Measurements from ENCODE around the gene EHD1.
"Not testable (repeated sequence)": the region's sequence is repeated elsewhere in the genome, so short reads cannot be mapped to it uniquely, and the experiment has no call there.

EHD1 gene

GRCh38 chr11:64833198-64833502 is 45.3 kb downstream of the EHD1 start:
- H3K27ac Mint-ChIP-seq, result no peak overlapping the region
- H3K4me1 Mint-ChIP-seq, result peaks cover 7% of the 10 kb centered on the region
- H3K9me3 Mint-ChIP-seq, result no peaks in the 10 kb centered on the region

GRCh38 chr11:64832467-64833197 is 45.8 kb downstream of the EHD1 start:
- DNase-seq (ENCODE audit: low spot score in 2 of 2), result no peak
- H3K9me3 Mint-ChIP-seq, result no peaks in the 10 kb centered on the region
- no peak overlapping the region for H3K4me3 Mint-ChIP-seq
- H3K4me1 Mint-ChIP-seq, result peaks cover 7% of the 10 kb centered on the region
- no peak overlapping the region for H3K27ac Mint-ChIP-seq
- no peak for ATAC-seq
- no peaks in the 10 kb centered on the region for H3K36me3 Mint-ChIP-seq

More at GRCh38 chr11:64833198-64833502, 45.3 kb downstream of the EHD1 start:
- ATAC-seq (no peak), DNase-seq (ENCODE audit: low spot score in 2 of 2) (no peak)
- no peak overlapping the region for H3K4me3 Mint-ChIP-seq
- no peaks in the 10 kb centered on the region for H3K36me3 Mint-ChIP-seq

GRCh38 chr11:64831411-64831891 is 47.0 kb downstream of the EHD1 start:
- Mint-ChIP-seq H3K9me3 (no peaks in the 10 kb centered on the region), H3K36me3 (no peaks in the 10 kb centered on the region), H3K27ac (peak overlapping the region; percentile 73), H3K4me1 (no peaks in the 10 kb centered on the region), H3K4me3 (no peak overlapping the region)
- ATAC-seq (no peak), DNase-seq (ENCODE audit: low spot score in 2 of 2) (no peak)

GRCh38 chr11:64829536-64830251 is 48.7 kb downstream of the EHD1 start:
- DNase-seq (ENCODE audit: low spot score in 2 of 2) (no peak), ATAC-seq (no peak)
- no peaks in the 10 kb centered on the region for H3K4me1 Mint-ChIP-seq
- H3K27ac Mint-ChIP-seq, result no peak overlapping the region
- no peaks in the 10 kb centered on the region for H3K36me3 Mint-ChIP-seq
- no peaks in the 10 kb centered on the region for H3K9me3 Mint-ChIP-seq
- H3K4me3 Mint-ChIP-seq, result no peak overlapping the region

GRCh38 chr11:64827451-64827839 is 51.0 kb downstream of the EHD1 start:
- H3K36me3 Mint-ChIP-seq, result no peaks in the 10 kb centered on the region
- ATAC-seq (no peak), DNase-seq (ENCODE audit: low spot score in 2 of 2) (no peak)
- no peak overlapping the region for H3K27ac Mint-ChIP-seq
- no peaks in the 10 kb centered on the region for H3K4me1 Mint-ChIP-seq
- H3K9me3 Mint-ChIP-seq, result no peaks in the 10 kb centered on the region
- no peak overlapping the region for H3K4me3 Mint-ChIP-seq

- Mint-ChIP-seq H3K27ac (no peak overlapping the region), H3K9me3 (no peaks in the 10 kb centered on the region), H3K36me3 (no peaks in the 10 kb centered on the region), H3K4me3 (no peak overlapping the region), H3K4me1 (no peaks in the 10 kb centered on the region)
- ATAC-seq (no peak), DNase-seq (ENCODE audit: low spot score in 2 of 2) (no peak)
Observed at GRCh38 chr11:64826578-64827450, 51.6 kb downstream of the EHD1 start.

- H3K36me3 Mint-ChIP-seq, result no peaks in the 10 kb centered on the region
- no peak for ATAC-seq
Observed at GRCh38 chr11:64826062-64826461, 52.4 kb downstream of the EHD1 start.

GRCh38 chr11:64823568-64824119 is 54.8 kb downstream of the EHD1 start:
- ATAC-seq, result no peak

More at GRCh38 chr11:64826062-64826461, 52.4 kb downstream of the EHD1 start:
- DNase-seq (ENCODE audit: low spot score in 2 of 2), result no peak
- Mint-ChIP-seq H3K4me3 (no peak overlapping the region), H3K27ac (no peak overlapping the region), H3K9me3 (no peaks in the 10 kb centered on the region), H3K4me1 (no peaks in the 10 kb centered on the region)

GRCh38 chr11:64817476-64817875 is 60.9 kb downstream of the EHD1 start:
- Mint-ChIP-seq H3K4me1 (no peaks in the 10 kb centered on the region), H3K27ac (no peak overlapping the region), H3K9me3 (no peaks in the 10 kb centered on the region), H3K4me3 (no peak overlapping the region), H3K36me3 (no peaks in the 10 kb centered on the region)
- no peak for ATAC-seq
- no peak for DNase-seq (ENCODE audit: low spot score in 2 of 2)

More at GRCh38 chr11:64823568-64824119, 54.8 kb downstream of the EHD1 start:
- no peaks in the 10 kb centered on the region for H3K9me3 Mint-ChIP-seq
- no peak overlapping the region for H3K4me3 Mint-ChIP-seq
- no peaks in the 10 kb centered on the region for H3K4me1 Mint-ChIP-seq
- H3K27ac Mint-ChIP-seq, result peak overlapping the region; percentile 7
- H3K36me3 Mint-ChIP-seq, result no peaks in the 10 kb centered on the region
- no peak for DNase-seq (ENCODE audit: low spot score in 2 of 2)

GRCh38 chr11:64815433-64815832 is 63.0 kb downstream of the EHD1 start:
- not testable (repeated sequence) for H3K4me1 Mint-ChIP-seq; H3K36me3 Mint-ChIP-seq; ATAC-seq; H3K9me3 Mint-ChIP-seq; H3K27ac Mint-ChIP-seq; DNase-seq (ENCODE audit: low spot score in 2 of 2); H3K4me3 Mint-ChIP-seq

GRCh38 chr11:64814712-64815187 is 63.7 kb downstream of the EHD1 start:
- peaks cover 11% of the 10 kb centered on the region for H3K4me1 Mint-ChIP-seq
- ATAC-seq (no peak), DNase-seq (ENCODE audit: low spot score in 2 of 2) (no peak)
- H3K27ac Mint-ChIP-seq, result no peak overlapping the region
- no peak overlapping the region for H3K4me3 Mint-ChIP-seq
- H3K9me3 Mint-ChIP-seq, result no peaks in the 10 kb centered on the region
- H3K36me3 Mint-ChIP-seq, result no peaks in the 10 kb centered on the region

GRCh38 chr11:64813826-64814225 is 64.6 kb downstream of the EHD1 start:
- ATAC-seq (no peak), DNase-seq (ENCODE audit: low spot score in 2 of 2) (no peak)
- Mint-ChIP-seq H3K4me1 (peaks cover 18% of the 10 kb centered on the region), H3K36me3 (no peaks in the 10 kb centered on the region), H3K9me3 (no peaks in the 10 kb centered on the region), H3K4me3 (no peak overlapping the region), H3K27ac (no peak overlapping the region)

GRCh38 chr11:64810891-64811272 is 67.5 kb downstream of the EHD1 start:
- ATAC-seq, result peak; percentile 56
- Mint-ChIP-seq H3K9me3 (no peaks in the 10 kb centered on the region), H3K4me1 (peaks cover 37% of the 10 kb centered on the region)

GRCh38 chr11:64810271-64810890 is 68.0 kb downstream of the EHD1 start, which contains the start of gene MEN1:
MEN1 (minus strand) TSS chr11:64810551; CDS start chr11:64810109, 442 bp downstream.
- peak; percentile 93 for ATAC-seq
- Mint-ChIP-seq H3K4me3 (peak within 1 kb of the TSS; percentile 98), H3K9me3 (no peaks in the 10 kb centered on the region), H3K36me3 (peaks cover 13% of the 10 kb centered on the region), H3K27ac (peak within 1 kb of the TSS; percentile 97), H3K4me1 (peaks cover 42% of the 10 kb centered on the region)
- DNase-seq (ENCODE audit: low spot score in 2 of 2), result peak; percentile 59 to 90

More at GRCh38 chr11:64810891-64811272, 67.5 kb downstream of the EHD1 start:
- Mint-ChIP-seq H3K4me3 (peak overlapping the region; percentile 98), H3K27ac (peak overlapping the region; percentile 97), H3K36me3 (peaks cover 8% of the 10 kb centered on the region)
- DNase-seq (ENCODE audit: low spot score in 2 of 2), result no peak
